Keratinocyte (primary cell): ENCODE measurements around the gene MGP. TPM values are rescaled to one million over a fixed set of nuclear protein-coding genes. Genes with fewer than 3 reads are reported as not detected.
A peak's percentile ranks its signal among the peaks of the same experiment; 100 is the strongest.

Experiments used
- DNase-seq: peaks from one replicate; pipeline ENCODE4 v3.0.0-alpha.2; 2011; ENCODE audit warnings: low read depth, missing footprints, low spot score
- FAIRE-seq: peaks from 2 replicates; lab custom pipeline; 2011; peaks lifted over from hg19 to GRCh38; lab: Jason Lieb, UNC
- H2AFZ ChIP-seq: 2 replicates; pipeline ENCODE4 v1.6.0; 2012; ENCODE audit warnings: low read length, control low read depth, inconsistent platforms; ENCODE audit not compliant: control insufficient read depth
- H3K27ac ChIP-seq: 2 replicates; pipeline ENCODE4 v1.5.1; 2011; ENCODE audit warnings: low read length; ENCODE audit not compliant: control insufficient read depth, insufficient read depth
- H3K27me3 ChIP-seq: 3 replicates; pipeline ENCODE4 v1.6.0; 2011; ENCODE audit warnings: low read length; ENCODE audit not compliant: control insufficient read depth, insufficient read depth; ENCODE audit errors: extremely low read depth
- H3K36me3 ChIP-seq, 2 experiments: 2 replicates in 1 of 2; 3 replicates in 1 of 2; pipeline ENCODE4 v1.5.1; 2011; ENCODE audit warnings: low read length in 2 of 2, mild to moderate bottlenecking in 1 of 2; ENCODE audit not compliant: control insufficient read depth in 2 of 2, insufficient read depth in 2 of 2; ENCODE audit errors: extremely low read depth in 1 of 2
- H3K4me1 ChIP-seq: 3 replicates; pipeline ENCODE4 v1.5.1; 2011; ENCODE audit warnings: low read length; ENCODE audit not compliant: control insufficient read depth, insufficient read depth; ENCODE audit errors: extremely low read depth
- H3K4me2 ChIP-seq: 3 replicates; pipeline ENCODE4 v1.6.0; 2011; ENCODE audit warnings: low read depth, low read length; ENCODE audit not compliant: control insufficient read depth, insufficient read depth; ENCODE audit errors: extremely low read depth
- H3K4me3 ChIP-seq, 3 experiments: fragments of 200-600 bp in 1 of 3; sonication (generic) in 1 of 3; 2 replicates in 2 of 3; 3 replicates in 1 of 3; pipeline ENCODE4 v1.5.1; 2011 to 2016; ENCODE audit warnings: low read length in 3 of 3, mild to moderate bottlenecking in 3 of 3, control low read depth in 2 of 3, inconsistent platforms in 1 of 3, low read depth in 1 of 3, mixed read lengths in 1 of 3, mixed run types in 1 of 3, moderate library complexity in 1 of 3; ENCODE audit not compliant: control insufficient read depth in 2 of 3, insufficient read depth in 2 of 3; ENCODE audit errors: extremely low read depth in 1 of 3
- H3K79me2 ChIP-seq: 2 replicates; pipeline ENCODE4 v1.6.0; 2012; ENCODE audit warnings: low read length; ENCODE audit not compliant: control insufficient read depth, insufficient read depth
- H3K9ac ChIP-seq: 3 replicates; pipeline ENCODE4 v1.6.0; 2011; ENCODE audit warnings: low read length; ENCODE audit not compliant: control insufficient read depth, insufficient read depth; ENCODE audit errors: extremely low read depth
- H3K9me1 ChIP-seq: 3 replicates; pipeline ENCODE4 v1.6.0; 2011; ENCODE audit warnings: low read length; ENCODE audit not compliant: control insufficient read depth, insufficient read depth; ENCODE audit errors: extremely low read depth
- H3K9me3 ChIP-seq: 2 replicates; pipeline ENCODE4 v1.5.1; 2012; ENCODE audit warnings: low read depth, low read length; ENCODE audit not compliant: control insufficient read depth
- H4K20me1 ChIP-seq: 3 replicates; pipeline ENCODE4 v1.6.0; 2011; ENCODE audit warnings: low read length; ENCODE audit not compliant: control insufficient read depth, insufficient read depth; ENCODE audit errors: extremely low read depth
- EZH2 ChIP-seq: IDR thresholded peaks from one replicate; pipeline ENCODE4 v1.6.1; 2012; ENCODE audit warnings: inconsistent platforms, mild to moderate bottlenecking, low read length, moderate library complexity
- dilution Hi-C: fragments of 300-500 bp; cut with MboI; formaldehyde crosslinking; loops from one replicate; pipeline ENCODE4 v1.7.0; 2020; ENCODE audit warnings: low sequenced_read_pairs; ENCODE audit not compliant: extremely low pct_ligation_motif_present
- polyA plus RNA-seq, 5 experiments: library from polyadenylated mRNA; depleted of rRNA in 3 of 5; stranded (reverse) in 3 of 5; stranded (forward) in 1 of 5; unstranded in 1 of 5; fragments of >200 nt; gene quantifications; 1 replicate in 1 of 5; 2 replicates in 3 of 5; 3 replicates in 1 of 5; pipeline versions ENCODE4 v1.2.1 to v1.2.3, GENCODE V29; 2011 to 2012; ENCODE audit warnings: missing spikeins in 2 of 5, low read depth in 1 of 5, low replicate concordance in 1 of 5
- TF ChIP-seq, protein P1 (sequence below), 3 experiments: IDR thresholded peaks in 1 of 3; conservative IDR thresholded peaks in 1 of 3; optimal IDR thresholded peaks in 1 of 3; 2 replicates in 2 of 3; 3 replicates in 1 of 3; pipeline versions ENCODE3 to v1.5.1; 2011; ENCODE audit warnings: low read length in 3 of 3, mild to moderate bottlenecking in 3 of 3, moderate library complexity in 2 of 3, control low read depth in 1 of 3, inconsistent platforms in 1 of 3; ENCODE audit not compliant: insufficient read depth in 2 of 3; ENCODE audit errors: extremely low read depth in 1 of 3

MGP gene
- polyA plus RNA-seq, 1 donor (not counting 4 experiments of a cell fraction or from before 2014, with no cell fraction given), result 0.24 TPM

DNA sequence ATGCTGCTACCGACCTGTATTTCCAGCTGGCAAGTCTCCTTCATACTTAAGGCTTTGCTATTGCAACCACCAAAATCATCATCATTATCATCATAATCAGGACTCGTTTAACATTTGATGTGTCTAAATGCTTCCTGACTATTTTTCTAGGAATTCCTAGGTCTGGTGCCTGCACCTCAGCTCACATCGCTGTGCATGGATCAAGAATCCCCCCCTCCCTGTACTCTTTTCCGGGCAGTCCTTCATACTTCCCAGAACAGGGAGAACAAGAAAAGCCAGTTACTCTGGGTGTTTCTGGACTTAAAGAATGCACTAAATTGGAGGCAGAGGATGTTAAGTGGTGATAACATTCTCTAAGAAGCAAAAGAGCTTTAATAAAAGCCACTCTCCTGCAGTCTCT, 43.3 kb upstream of the MGP start:
- H3K27me3 ChIP-seq, result no peaks in the 10 kb centered on the region
- TF ChIP-seq, protein P1, sequence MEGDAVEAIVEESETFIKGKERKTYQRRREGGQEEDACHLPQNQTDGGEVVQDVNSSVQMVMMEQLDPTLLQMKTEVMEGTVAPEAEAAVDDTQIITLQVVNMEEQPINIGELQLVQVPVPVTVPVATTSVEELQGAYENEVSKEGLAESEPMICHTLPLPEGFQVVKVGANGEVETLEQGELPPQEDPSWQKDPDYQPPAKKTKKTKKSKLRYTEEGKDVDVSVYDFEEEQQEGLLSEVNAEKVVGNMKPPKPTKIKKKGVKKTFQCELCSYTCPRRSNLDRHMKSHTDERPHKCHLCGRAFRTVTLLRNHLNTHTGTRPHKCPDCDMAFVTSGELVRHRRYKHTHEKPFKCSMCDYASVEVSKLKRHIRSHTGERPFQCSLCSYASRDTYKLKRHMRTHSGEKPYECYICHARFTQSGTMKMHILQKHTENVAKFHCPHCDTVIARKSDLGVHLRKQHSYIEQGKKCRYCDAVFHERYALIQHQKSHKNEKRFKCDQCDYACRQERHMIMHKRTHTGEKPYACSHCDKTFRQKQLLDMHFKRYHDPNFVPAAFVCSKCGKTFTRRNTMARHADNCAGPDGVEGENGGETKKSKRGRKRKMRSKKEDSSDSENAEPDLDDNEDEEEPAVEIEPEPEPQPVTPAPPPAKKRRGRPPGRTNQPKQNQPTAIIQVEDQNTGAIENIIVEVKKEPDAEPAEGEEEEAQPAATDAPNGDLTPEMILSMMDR (optimal IDR thresholded peaks at IDR 0.05 in 1 of 3, IDR thresholded peaks at IDR 0.05 in 1 of 3, conservative IDR thresholded peaks at IDR 0.05 in 1 of 3; ENCODE audit: extremely low read depth in 1 of 3, insufficient read depth in 2 of 3, low read length in 3 of 3), result no peak
- TF ChIP-seq EZH2, result no peak
- peak overlapping the region; percentile 8 to 22 (median 19) for H3K4me3 ChIP-seq
- peaks cover 13% of the 10 kb centered on the region for H3K4me1 ChIP-seq
- H3K79me2 ChIP-seq, result no peaks in the 10 kb centered on the region
- DNase-seq (no peak), FAIRE-seq (no peak)
- dilution Hi-C loops, result no loop called here
- H3K4me2 ChIP-seq, result peak overlapping the region; percentile 73
- no peaks in the 10 kb centered on the region for H4K20me1 ChIP-seq
- no peak overlapping the region for H3K27ac ChIP-seq
- no peaks in the 10 kb centered on the region for H3K9me1 ChIP-seq
- no peak overlapping the region for H3K9ac ChIP-seq
- peak overlapping the region; percentile 62 for H2AFZ ChIP-seq
- H3K36me3 ChIP-seq, result no peaks in the 10 kb centered on the region
- no peaks in the 10 kb centered on the region for H3K9me3 ChIP-seq

DNA sequence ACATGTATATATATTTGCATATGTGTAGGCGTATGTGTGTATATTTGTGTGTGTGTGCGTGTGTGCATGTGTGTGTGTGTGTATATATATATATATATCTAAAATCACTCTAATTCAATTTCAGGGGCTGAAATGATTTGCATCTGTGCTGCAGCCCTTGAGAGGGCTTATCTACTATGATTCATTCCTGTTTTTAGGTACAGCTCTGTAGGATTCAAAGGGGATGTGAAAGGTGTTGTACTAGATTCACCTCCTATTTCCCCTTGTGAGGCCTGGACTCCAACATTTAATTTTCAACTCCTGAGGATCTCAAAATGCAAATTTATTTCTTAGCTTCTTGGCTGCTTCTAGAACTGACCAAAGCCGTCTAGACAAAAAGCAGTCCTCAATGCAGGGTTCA, 41.6 kb upstream of the MGP start:
- FAIRE-seq (no peak), DNase-seq (no peak)
- dilution Hi-C loops, result no loop called here
- no peaks in the 10 kb centered on the region for H3K36me3 ChIP-seq
- no peak overlapping the region for H3K27ac ChIP-seq
- no peaks in the 10 kb centered on the region for H3K79me2 ChIP-seq
- H3K4me2 ChIP-seq, result no peak overlapping the region
- no peak overlapping the region for H3K9ac ChIP-seq
- peaks cover 13% of the 10 kb centered on the region for H3K4me1 ChIP-seq
- H3K9me3 ChIP-seq, result no peaks in the 10 kb centered on the region
- H2AFZ ChIP-seq, result no peak overlapping the region
- H3K27me3 ChIP-seq, result no peaks in the 10 kb centered on the region
- H3K9me1 ChIP-seq, result no peaks in the 10 kb centered on the region
- H4K20me1 ChIP-seq, result no peaks in the 10 kb centered on the region
- H3K4me3 ChIP-seq, result no peak overlapping the region
- TF ChIP-seq EZH2, result no peak
- TF ChIP-seq, protein P1 (optimal IDR thresholded peaks at IDR 0.05 in 1 of 3, IDR thresholded peaks at IDR 0.05 in 1 of 3, conservative IDR thresholded peaks at IDR 0.05 in 1 of 3; ENCODE audit: extremely low read depth in 1 of 3, insufficient read depth in 2 of 3, low read length in 3 of 3), result no peak
